AG04449 (cell line): ENCODE results near the gene ZNF213.
"Not testable (repeated sequence)": the region's sequence is repeated elsewhere in the genome, so short reads cannot be mapped to it uniquely, and the experiment has no call there.

Experiments used
- CTCF ChIA-PET: fragments of 350-600 bp; formaldehyde crosslinking; extraction: SDS; loops from one replicate; lab custom pipeline; 2021; ENCODE audit warnings: antibody characterized with exemption; lab: Yijun Ruan, JAX
- POLR2A ChIA-PET: fragments of 400-600, 350-600 bp; formaldehyde crosslinking; extraction: SDS; loops from one replicate; lab custom pipeline; 2020; ENCODE audit warnings: antibody characterized with exemption, inconsistent platforms; lab: Yijun Ruan, JAX
- DNase-seq: peaks from one replicate; pipeline ENCODE4 v3.0.0-alpha.2; 2010; ENCODE audit warnings: low read depth, low spot score
- H3K4me3 ChIP-seq: 2 replicates; pipeline ENCODE4 v1.5.1; 2011; ENCODE audit warnings: low read depth, mild to moderate bottlenecking, control low read depth, low read length
- TF ChIP-seq, protein P1 (sequence below): IDR thresholded peaks from one replicate; pipeline ENCODE4 v1.5.1; 2011; ENCODE audit warnings: mild to moderate bottlenecking, moderate library complexity, low read length, control low read depth, inconsistent platforms; ENCODE audit not compliant: insufficient read depth; ENCODE audit errors: missing control alignments

ZNF213 gene

DNA sequence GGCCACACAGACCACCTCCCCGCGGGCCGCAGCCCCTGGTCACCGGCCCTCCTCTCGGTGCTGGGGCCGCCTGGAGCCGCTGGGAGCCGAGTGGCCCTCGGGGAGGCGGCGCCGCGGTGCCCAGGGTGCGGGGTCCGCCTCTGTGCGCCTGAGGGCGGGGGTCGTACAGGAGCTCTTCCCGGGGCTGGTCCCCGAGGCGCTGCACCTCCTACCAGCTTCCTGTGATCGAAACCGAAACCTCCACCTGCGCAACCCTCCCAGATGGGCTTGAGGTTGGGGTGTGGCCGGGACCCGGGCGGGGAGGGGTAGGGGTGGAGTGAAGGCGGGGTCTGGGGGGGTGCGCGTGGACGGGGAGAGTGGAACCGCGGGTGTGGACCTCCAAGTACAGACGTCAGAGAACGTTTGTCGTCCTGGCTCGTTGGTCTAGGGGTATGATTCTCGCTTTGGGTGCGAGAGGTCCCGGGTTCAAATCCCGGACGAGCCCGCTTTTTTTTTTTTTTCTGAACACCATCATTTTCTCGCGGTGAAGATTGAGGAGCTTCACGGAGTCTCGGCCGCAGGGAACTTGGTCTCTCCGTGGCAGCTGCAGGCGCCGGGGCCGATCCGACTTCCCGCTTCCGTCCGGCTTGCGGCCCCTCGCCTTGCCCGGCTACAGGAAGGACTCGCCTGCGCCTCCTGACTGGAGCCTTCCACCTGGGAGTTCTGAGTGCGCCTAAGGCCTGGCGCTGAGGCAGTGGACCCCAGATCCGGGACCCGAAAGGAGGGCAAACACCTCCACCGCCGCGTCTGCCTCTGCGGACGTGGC lies 23.9 kb downstream of the ZNF213 start:
- ChIA-PET CTCF (interaction anchor here (0.7 to 2.3 kb wide), 8 partner anchors 9 to 127 kb away, joined by 3 to 9 read pairs (median 4); no protein-coding TSS in a partner anchor), POLR2A (interaction anchor here (0.6 to 1.4 kb wide), 6 partner anchors 9 to 138 kb away, joined by 3 to 7 read pairs (median 3); partner anchors contain the start of gene TNFRSF12A)
- no peak for DNase-seq
- TF ChIP-seq, protein P1, sequence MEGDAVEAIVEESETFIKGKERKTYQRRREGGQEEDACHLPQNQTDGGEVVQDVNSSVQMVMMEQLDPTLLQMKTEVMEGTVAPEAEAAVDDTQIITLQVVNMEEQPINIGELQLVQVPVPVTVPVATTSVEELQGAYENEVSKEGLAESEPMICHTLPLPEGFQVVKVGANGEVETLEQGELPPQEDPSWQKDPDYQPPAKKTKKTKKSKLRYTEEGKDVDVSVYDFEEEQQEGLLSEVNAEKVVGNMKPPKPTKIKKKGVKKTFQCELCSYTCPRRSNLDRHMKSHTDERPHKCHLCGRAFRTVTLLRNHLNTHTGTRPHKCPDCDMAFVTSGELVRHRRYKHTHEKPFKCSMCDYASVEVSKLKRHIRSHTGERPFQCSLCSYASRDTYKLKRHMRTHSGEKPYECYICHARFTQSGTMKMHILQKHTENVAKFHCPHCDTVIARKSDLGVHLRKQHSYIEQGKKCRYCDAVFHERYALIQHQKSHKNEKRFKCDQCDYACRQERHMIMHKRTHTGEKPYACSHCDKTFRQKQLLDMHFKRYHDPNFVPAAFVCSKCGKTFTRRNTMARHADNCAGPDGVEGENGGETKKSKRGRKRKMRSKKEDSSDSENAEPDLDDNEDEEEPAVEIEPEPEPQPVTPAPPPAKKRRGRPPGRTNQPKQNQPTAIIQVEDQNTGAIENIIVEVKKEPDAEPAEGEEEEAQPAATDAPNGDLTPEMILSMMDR, result peak; percentile 3
- peak overlapping the region; percentile 72 for H3K4me3 ChIP-seq

DNA sequence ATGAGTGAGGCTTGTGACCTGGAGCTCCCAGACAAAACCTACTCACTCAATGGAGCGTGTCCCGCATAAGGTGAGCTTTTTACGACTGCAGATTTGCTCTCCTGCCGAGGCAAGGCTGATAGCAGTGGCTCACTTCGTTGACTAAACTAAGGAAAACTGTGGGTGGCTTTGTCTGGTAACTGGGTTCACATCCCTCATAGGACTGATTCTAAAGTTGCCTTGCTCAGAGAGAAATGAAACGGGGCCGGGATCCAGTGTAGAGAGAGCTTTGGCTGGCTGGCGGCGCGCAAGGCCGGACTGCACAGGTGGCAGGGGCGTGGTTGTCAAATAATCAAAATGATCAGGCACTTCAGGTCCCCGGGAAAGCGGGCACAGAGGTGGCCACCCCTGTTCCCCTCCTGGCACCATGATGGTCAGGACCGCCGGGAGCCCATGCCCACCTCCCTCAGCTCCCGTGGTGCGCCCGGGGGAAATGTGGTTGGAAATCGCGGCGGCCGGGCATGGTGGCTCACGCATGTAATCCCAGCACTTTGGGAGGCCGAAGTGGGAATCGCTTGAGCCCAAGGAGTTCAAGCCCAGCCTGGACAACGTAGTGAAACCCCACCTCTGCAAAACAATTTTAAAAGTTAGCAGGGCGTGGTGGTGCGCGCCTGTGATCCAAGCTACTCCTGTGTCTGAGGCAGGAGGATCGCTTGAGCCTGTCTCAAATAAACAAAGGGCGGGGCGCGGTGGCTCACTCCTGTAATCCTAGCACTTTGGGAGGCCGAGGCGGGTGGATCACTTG lies 26.6 kb downstream of the ZNF213 start:
- POLR2A ChIA-PET, result no interaction called here
- DNase-seq, result no peak
- CTCF ChIA-PET, result interaction anchor here (0.7 to 2.6 kb wide), 6 partner anchors 9 to 32 kb away, joined by 3 to 15 read pairs (median 4); no protein-coding TSS in a partner anchor
- H3K4me3 ChIP-seq, result no peak overlapping the region
- TF ChIP-seq, protein P1, result no peak

DNA sequence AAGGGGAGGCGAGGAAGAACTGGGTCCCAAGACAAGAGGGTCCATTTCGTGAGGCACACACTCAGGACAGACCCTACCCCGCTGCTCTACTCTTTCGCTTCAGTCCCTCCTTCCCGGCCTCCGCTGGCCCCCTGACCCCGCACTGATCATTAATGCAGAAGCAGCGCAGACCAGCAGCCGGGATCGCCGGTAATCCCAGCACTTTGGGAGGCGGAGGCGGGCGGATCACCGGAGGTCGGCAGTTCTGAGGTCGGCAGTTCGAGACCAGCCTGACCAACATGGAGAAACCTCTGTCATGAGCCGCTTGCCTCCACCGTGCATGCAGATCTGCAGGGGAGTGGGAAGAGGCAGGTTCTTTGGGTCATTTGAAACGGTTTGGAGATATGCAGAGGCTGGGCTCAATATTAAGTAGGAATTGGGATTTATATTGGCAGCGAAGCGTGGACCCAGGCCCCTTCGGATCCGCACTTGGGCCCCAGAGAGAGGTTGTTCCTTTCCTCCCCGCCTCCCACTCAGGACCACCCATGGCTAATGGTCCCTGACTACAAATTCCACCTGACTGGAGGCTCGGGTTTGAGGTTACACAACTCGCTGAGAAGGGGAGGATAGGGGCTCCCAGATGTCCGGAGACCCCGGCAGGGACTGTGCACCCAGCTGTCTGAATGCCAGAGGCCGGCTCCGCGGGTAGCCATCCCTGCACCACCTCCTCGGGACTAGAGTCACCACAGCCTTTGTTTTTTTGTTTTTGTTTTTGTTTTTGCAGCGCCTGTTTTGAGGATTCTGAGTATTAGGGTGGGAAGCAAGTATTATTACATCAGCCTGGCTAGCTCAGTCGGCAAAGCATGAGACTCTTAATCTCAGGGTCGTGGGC lies 29.5 kb downstream of the ZNF213 start:
- POLR2A ChIA-PET, result no interaction called here
- TF ChIP-seq, protein P1, result no peak
- no peak for DNase-seq
- no peak overlapping the region for H3K4me3 ChIP-seq
- CTCF ChIA-PET, result interaction anchor here (0.8 to 2.4 kb wide), 11 partner anchors 10 to 133 kb away, joined by 3 to 17 read pairs (median 7); partner anchors contain the start of gene ZNF213

DNA sequence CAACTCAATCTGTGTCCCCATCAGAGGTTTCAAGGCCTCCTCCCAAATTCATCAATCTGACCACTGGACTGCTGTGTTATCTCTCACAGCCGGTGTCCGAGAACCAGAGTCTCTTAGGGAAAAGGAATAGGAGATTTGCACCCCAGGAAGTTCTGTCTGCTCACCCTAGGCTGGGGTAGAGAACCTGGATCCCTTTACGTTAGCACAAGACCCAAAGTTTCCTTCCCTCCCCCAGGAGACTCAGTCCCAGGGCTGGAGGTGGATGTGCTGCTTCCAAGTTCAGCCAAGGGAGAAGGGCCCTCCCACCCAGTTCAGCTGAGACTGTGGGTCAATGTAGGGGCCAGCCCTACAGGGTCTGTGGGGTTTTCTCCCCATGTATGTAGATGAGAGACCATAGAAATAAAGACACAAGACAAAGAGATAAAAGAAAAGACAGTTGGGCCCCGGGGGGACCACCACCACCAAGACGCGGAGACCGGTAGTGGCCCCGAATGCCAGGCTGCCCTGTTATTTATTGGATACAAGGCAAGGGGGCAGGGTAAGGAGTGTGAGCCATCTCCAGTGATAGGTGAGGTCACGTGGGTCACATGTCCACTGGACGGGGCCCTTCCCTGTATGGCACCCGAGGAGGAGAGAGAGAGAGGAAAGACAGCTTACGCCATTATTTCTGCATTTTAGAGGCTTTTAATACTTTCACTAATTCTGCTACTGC lies 30.4 kb downstream of the ZNF213 start:
- POLR2A ChIA-PET, result no interaction called here

DNA sequence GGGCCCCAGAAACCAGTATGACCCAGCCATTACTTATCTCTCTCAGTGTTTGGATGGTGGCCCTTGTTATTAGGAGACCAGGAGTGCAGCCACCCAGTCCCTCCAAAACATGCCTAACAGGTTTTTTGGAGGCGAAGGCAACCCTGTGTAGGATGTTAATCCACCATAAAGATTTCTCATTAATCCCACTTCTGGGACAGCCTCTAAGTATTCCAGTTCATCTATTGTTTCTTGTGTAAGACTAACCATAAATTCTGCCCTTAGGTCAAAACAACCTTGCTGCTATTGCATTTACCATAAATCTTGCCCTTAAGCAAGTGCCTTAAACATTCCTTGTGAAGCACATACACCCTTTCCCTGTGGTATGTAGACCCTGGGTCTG lies 31.7 kb downstream of the ZNF213 start:
- H3K4me3 ChIP-seq, result no peak overlapping the region
- POLR2A ChIA-PET, result no interaction called here
- DNase-seq, result no peak
- CTCF ChIA-PET, result interaction anchor here (0.7 to 2.4 kb wide), 16 partner anchors 7 to 139 kb away, joined by 3 to 17 read pairs (median 4); partner anchors contain the start of gene ZNF200
- TF ChIP-seq, protein P1, result no peak

More for the DNA sequence above, 30.4 kb downstream of the ZNF213 start:
- H3K4me3 ChIP-seq, result no peak overlapping the region
- DNase-seq, result no peak
- TF ChIP-seq, protein P1, result no peak
- CTCF ChIA-PET, result interaction anchor here (0.8 to 2.4 kb wide), 16 partner anchors 9 to 134 kb away, joined by 3 to 17 read pairs (median 6); partner anchors contain the start of gene ZNF213

DNA sequence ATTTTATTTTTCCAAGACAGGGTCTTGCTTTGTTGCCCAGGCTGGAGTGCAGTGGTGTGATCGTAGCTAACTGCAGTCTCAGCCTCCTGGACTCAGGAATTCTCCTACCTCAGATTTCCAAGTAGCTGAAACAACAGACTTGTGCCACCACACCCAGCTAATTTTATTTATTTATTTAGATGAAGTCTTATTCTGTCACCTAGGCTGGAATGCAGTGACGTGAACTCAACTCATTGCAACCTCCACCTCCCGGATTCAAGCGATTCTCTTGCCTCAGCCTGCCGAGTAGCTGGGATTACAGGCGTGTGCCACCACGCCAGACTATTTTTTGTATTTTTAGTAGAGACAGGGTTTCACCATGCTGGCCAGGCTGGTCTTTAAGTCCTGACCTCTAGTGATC lies 33.9 kb downstream of the ZNF213 start:
- POLR2A ChIA-PET, result interaction anchor here (1.1 kb wide), 1 partner anchor 10 kb away, joined by 3 read pairs; no protein-coding TSS in a partner anchor
- CTCF ChIA-PET, result interaction anchor here (1.0 to 4.6 kb wide), 12 partner anchors 8 to 137 kb away, joined by 4 to 31 read pairs (median 8); no protein-coding TSS in a partner anchor
- not testable (repeated sequence) for H3K4me3 ChIP-seq, DNase-seq
